Smooth muscle cell (in vitro differentiated cells): ENCODE measurements around the gene LGMN. TPM values are rescaled to one million over a fixed set of nuclear protein-coding genes. Genes with fewer than 3 reads are reported as not detected.

Experiments used
- DNase-seq: peaks from one replicate; lab custom pipeline; 2025; ENCODE audit not compliant: unreplicated experiment; lab: John Stamatoyannopoulos, UW
- H2AFZ ChIP-seq: fragments of 200-600 bp; sonication (generic); 2 replicates; pipeline ENCODE4 v1.6.0; 2016; ENCODE audit warnings: antibody characterized with exemption, low read depth, mild to moderate bottlenecking
- H3F3A ChIP-seq: fragments of 200-600 bp; sonication (generic); 2 replicates; pipeline ENCODE4 v1.6.0; 2017; ENCODE audit warnings: antibody characterized with exemption, low read depth
- H3K27ac ChIP-seq: fragments of 200-600 bp; sonication (generic); 2 replicates; pipeline ENCODE4 v1.5.1; 2016; ENCODE audit warnings: low read depth, mild to moderate bottlenecking
- H3K27me3 ChIP-seq: fragments of 200-600 bp; sonication (generic); 2 replicates; pipeline ENCODE4 v1.6.1; 2016; ENCODE audit warnings: low read depth, mild to moderate bottlenecking
- H3K36me3 ChIP-seq: fragments of 200-600 bp; sonication (generic); 2 replicates; pipeline ENCODE4 v1.5.1; 2016; ENCODE audit warnings: low read depth
- H3K4me1 ChIP-seq: fragments of 200-600 bp; sonication (generic); 2 replicates; pipeline ENCODE4 v1.5.1; 2016; ENCODE audit warnings: low read depth
- H3K4me2 ChIP-seq: fragments of 200-600 bp; sonication (generic); 2 replicates; pipeline ENCODE4 v1.6.0; 2016; ENCODE audit warnings: mild to moderate bottlenecking
- H3K4me3 ChIP-seq: fragments of 200-600 bp; sonication (generic); 2 replicates; pipeline ENCODE4 v1.5.1; 2016; ENCODE audit warnings: mild to moderate bottlenecking
- H3K79me2 ChIP-seq: fragments of 200-600 bp; sonication (generic); 2 replicates; pipeline ENCODE4 v1.6.0; 2016; ENCODE audit warnings: low read depth, mild to moderate bottlenecking
- H3K9ac ChIP-seq: fragments of 200-600 bp; sonication (generic); 2 replicates; pipeline ENCODE4 v1.6.0; 2016; ENCODE audit warnings: low read depth
- H3K9me3 ChIP-seq: fragments of 200-600 bp; sonication (generic); replicated peaks from 2 replicates; pipeline ENCODE4 v1.5.1; 2016; ENCODE audit warnings: low read depth
- H4K20me1 ChIP-seq: fragments of 200-600 bp; sonication (generic); 2 replicates; pipeline ENCODE4 v1.6.0; 2016; ENCODE audit warnings: low read depth
- CTCF ChIP-seq: fragments of 200-600 bp; sonication (generic); IDR thresholded peaks from 2 replicates; pipeline ENCODE4 v1.5.1; 2017; ENCODE audit warnings: borderline replicate concordance, mild to moderate bottlenecking, antibody characterized with exemption; ENCODE audit not compliant: insufficient read depth, poor library complexity, severe bottlenecking
- WGBS: methylation state at CpG from one replicate; pipeline ENCODE4 v1.1.7; 2016; ENCODE audit warnings: low lambda C conversion rate; 5-methylcytosine and 5-hydroxymethylcytosine counted together
- polyA plus RNA-seq: library from polyadenylated mRNA; unstranded; fragments of >200 nt; fragmentation: Nextera tagmentation; extraction: Ambion mirVana; gene quantifications from 2 replicates; pipeline ENCODE4 v1.2.1, GENCODE V29; 2016
- total RNA-seq: library from RNA; depleted of rRNA; stranded (reverse); fragments of >200 nt; gene quantifications from 2 replicates; pipeline ENCODE4 v1.2.3, GENCODE V29; 2014

Gene LGMN
- total and polyA plus RNA-seq, 2 experiments from 2014 or later, result 124 to 133 TPM

GRCh38 chr14:92740440-92740839 is 8.0 kb downstream of the LGMN start:
- no peak for TF ChIP-seq CTCF
- Histone ChIP-seq H3K27me3 (no peaks in the 10 kb centered on the region), H3K79me2 (peaks cover 30% of the 10 kb centered on the region), H3K27ac (no peak overlapping the region), H3K36me3 (no peaks in the 10 kb centered on the region), H3K9me3 (no peaks in the 10 kb centered on the region), H4K20me1 (peaks cover 93% of the 10 kb centered on the region), H2AFZ (no peak overlapping the region), H3K9ac (no peak overlapping the region), H3K4me1 (no peaks in the 10 kb centered on the region), H3K4me2 (no peak overlapping the region), H3K4me3 (no peak overlapping the region), H3F3A (no peaks in the 10 kb centered on the region)
- no peak for DNase-seq
- WGBS, result 92% methylated on average over 8 of the region's 8 CpGs

- H3K36me3 ChIP-seq, result no peaks in the 10 kb centered on the region
- no peak overlapping the region for H2AFZ ChIP-seq
- H3K4me1 ChIP-seq, result no peaks in the 10 kb centered on the region
- no peak overlapping the region for H3K4me3 ChIP-seq
- H3K4me2 ChIP-seq, result no peak overlapping the region
- no peak for DNase-seq
- no peak overlapping the region for H3K27ac ChIP-seq
- peaks cover 24% of the 10 kb centered on the region for H3K79me2 ChIP-seq
- WGBS, result 98% methylated on average over 4 of the region's 4 CpGs
- no peaks in the 10 kb centered on the region for H3K27me3 ChIP-seq
- H3K9me3 ChIP-seq, result no peaks in the 10 kb centered on the region
- no peak overlapping the region for H3K9ac ChIP-seq
- no peaks in the 10 kb centered on the region for H3F3A ChIP-seq
- peaks cover 95% of the 10 kb centered on the region for H4K20me1 ChIP-seq
- TF ChIP-seq CTCF, result no peak
Measured at GRCh38 chr14:92737619-92738188, 10.7 kb downstream of the LGMN start.

GRCh38 chr14:92737206-92737605 is 11.2 kb downstream of the LGMN start:
- no peak overlapping the region for H3K9ac ChIP-seq
- no peaks in the 10 kb centered on the region for H3K27me3 ChIP-seq
- no peak overlapping the region for H2AFZ ChIP-seq
- no peak for DNase-seq
- H3K9me3 ChIP-seq, result no peaks in the 10 kb centered on the region
- no peaks in the 10 kb centered on the region for H3K36me3 ChIP-seq
- H3K79me2 ChIP-seq, result peaks cover 25% of the 10 kb centered on the region
- peaks cover 95% of the 10 kb centered on the region for H4K20me1 ChIP-seq
- H3K4me2 ChIP-seq, result no peak overlapping the region
- H3K27ac ChIP-seq, result no peak overlapping the region
- 89% methylated on average over 4 of the region's 4 CpGs for WGBS
- TF ChIP-seq CTCF, result no peak
- H3K4me1 ChIP-seq, result no peaks in the 10 kb centered on the region
- no peak overlapping the region for H3K4me3 ChIP-seq
- H3F3A ChIP-seq, result no peaks in the 10 kb centered on the region

- H3K79me2 ChIP-seq, result peaks cover 17% of the 10 kb centered on the region
- peaks cover 6% of the 10 kb centered on the region for H3K36me3 ChIP-seq
- no peaks in the 10 kb centered on the region for H3F3A ChIP-seq
- H3K9me3 ChIP-seq, result no peaks in the 10 kb centered on the region
- H3K27me3 ChIP-seq, result no peaks in the 10 kb centered on the region
- no peak overlapping the region for H3K27ac ChIP-seq
- no peak for DNase-seq
- H3K4me3 ChIP-seq, result no peak overlapping the region
- H3K4me2 ChIP-seq, result no peak overlapping the region
- TF ChIP-seq CTCF, result no peak
- H3K4me1 ChIP-seq, result no peaks in the 10 kb centered on the region
- H4K20me1 ChIP-seq, result peaks cover 83% of the 10 kb centered on the region
- 87% methylated on average over 6 of the region's 6 CpGs for WGBS
- H3K9ac ChIP-seq, result no peak overlapping the region
- no peak overlapping the region for H2AFZ ChIP-seq
Measured at GRCh38 chr14:92735344-92735743, 13.1 kb downstream of the LGMN start.
